HG03354 (cell line): ENCODE data around the gene BAK1.

Experiments used
- ATAC-seq: cut with Tn5 transposase; IDR thresholded peaks from one replicate; pipeline ENCODE4 v1.9.1; 2021; ENCODE audit warnings: mild to moderate bottlenecking; ENCODE audit not compliant: unreplicated experiment, poor library complexity, severe bottlenecking

Gene BAK1

GRCh38 chr6:33589731-33590530 lies 9.9 kb upstream of the BAK1 start:
- peak; percentile 47 for ATAC-seq

- ATAC-seq = no peak
These were observed 9.3 kb upstream of the BAK1 start for GRCh38 chr6:33589392-33589730.

DNA sequence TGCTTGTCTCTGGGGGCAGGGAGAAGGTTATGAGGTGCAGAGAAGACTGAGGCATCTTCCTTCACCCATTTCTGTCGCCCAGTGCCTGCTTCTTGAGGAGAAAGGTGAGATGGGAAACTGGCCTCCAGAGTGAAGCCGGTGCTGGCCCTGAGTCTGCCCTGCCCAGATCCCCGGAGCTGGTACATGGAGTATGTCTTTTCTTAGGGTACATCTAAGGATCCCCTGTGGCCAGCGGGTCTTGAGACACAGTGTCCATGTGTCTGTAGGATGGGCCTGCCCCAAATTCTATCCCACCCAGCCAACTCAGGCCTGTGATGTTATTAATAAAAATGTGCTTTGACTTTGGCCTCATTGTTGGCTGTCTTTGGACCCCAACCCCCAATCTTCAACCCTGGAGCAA lies 8.8 kb upstream of the BAK1 start:
- no peak for ATAC-seq

DNA sequence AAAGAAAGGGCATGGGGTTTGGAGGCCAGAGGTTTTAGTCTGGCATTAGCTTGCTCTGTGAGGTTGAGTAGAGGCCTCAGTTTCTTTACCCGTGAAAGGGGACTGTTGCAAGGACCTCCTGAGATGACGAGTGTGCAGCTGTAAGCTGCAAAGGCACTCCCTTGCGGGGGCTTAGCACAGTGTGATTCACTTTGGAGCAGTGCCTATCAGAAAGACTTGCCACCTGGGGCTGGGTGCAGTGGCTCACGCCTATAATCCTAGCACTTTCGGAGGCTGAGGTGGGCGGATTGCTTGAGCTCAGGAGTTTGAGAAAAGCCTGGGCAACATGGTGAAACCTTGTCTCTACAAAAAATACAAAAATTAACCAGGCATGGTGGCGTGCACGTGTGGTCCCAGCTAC lies 7.5 kb upstream of the BAK1 start:
- no peak for ATAC-seq

- ATAC-seq = no peak
These were observed 6.1 kb upstream of the BAK1 start for GRCh38 chr6:33586108-33586640.

DNA sequence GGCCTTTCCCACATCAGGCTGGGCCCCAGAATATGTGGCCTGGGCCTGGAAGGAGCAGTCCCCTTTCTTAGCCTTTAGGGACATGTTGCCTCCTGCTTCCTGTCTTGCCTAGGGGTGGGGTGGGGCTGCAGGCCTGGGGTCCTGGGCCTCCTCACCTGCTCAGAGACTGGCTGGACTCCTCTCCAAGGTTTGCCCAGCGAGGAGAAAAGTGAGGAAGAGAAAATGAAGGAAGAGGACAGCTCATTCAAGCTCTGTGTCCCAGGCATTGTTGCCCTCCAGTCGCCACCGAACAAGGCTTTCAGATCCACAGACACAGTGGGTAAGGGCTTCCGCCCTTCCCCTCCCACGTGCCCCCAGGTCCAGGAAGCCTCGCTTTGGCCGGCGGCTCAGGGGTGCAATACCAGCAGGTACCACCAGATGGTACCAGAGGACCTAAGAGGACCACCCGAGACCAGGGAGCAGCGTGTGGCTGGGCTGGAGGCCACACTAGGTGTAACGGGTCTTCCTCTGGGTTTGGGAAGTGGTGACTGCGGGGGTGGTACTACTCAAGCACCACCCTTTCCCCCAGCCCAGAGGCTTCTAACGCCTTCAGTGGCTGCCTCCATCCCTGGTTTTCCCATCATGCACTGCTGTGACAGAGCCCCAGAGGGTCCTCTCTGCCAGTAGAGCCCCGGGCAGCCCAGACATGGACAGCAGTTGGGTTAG lies 5.5 kb upstream of the BAK1 start:
- peak; percentile 56 for ATAC-seq

DNA sequence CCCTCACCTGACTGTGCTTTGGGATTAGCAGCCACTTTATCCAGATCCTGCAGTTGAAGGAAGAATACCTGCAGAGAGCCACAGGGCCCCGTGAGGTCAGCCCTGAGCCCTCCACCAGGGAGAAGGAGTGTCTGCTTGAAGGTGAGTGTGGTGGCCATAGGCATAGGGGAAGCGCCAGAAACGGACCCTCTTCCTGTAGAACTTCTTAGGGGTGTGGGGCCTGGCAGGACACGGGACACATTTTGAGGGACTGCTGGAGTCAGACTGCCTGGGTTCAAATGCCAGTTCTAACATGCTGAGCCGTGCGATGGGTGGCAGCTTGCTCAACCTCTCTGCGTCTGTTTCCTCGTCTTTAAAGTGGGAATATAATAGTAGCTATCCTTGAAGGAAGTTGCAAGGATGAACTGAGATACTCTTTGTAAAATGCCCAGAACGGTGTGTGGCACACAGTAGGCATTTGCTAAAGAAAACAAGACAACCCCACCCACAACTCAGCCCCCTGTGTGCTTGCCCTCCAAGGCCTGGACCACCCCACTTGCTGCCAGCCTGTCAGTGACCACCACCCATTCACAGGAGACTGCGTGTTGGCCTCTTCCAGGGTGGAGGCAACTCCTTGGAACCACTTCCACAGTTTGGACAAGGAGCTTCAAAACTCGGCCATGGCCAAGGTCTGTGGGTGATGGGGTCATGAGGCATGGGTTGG lies 4.8 kb upstream of the BAK1 start:
- no peak for ATAC-seq

GRCh38 chr6:33583591-33584155 lies 3.6 kb upstream of the BAK1 start:
- no peak for ATAC-seq

- ATAC-seq = no peak
These were observed 1.1 kb upstream of the BAK1 start for GRCh38 chr6:33581186-33581585.

DNA sequence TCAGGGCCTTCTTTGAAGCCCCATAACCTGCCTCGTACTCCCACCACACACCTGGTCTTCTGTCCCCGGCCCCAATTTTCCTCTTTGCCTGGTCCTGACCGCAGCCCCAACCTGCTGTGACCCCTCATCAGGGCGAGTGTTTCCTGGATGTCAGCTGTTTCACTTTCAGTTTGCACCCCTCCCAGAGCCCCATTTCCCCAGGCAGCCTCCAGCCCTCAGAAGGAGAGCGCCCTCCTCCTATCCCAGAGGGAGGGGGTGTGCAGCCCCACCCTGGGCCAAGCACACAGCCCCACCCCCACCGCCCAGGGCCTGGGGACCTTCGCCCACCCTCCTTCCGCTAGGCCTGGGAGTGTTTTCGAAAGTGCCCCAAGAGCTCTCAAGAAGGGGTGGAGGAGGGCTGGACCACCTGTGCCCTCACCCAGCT lies 1.5 kb downstream of the BAK1 start:
- no peak for ATAC-seq

- no peak for ATAC-seq
These were observed 1.9 kb downstream of the BAK1 start for GRCh38 chr6:33578164-33578563.

DNA sequence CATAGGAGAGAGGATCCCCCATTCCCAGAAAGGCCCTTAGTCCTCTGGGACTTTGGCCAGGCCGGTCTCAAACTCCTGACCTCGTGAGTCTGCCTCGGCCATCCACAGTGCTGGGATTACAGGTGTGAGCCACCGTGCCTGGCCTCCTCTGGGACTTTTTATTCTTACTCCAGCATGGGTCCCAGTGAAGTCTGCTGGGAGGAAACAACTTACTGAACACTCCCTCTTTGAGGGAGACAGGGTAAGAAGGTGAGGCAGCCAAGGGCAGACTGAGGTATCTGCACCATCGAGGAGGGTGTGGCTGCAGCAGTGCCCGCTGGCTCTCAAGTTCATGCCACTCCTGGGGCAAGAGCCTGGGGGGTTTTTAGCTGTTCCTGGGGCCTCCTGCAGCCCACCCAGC lies 2.4 kb downstream of the BAK1 start:
- ATAC-seq = no peak

DNA sequence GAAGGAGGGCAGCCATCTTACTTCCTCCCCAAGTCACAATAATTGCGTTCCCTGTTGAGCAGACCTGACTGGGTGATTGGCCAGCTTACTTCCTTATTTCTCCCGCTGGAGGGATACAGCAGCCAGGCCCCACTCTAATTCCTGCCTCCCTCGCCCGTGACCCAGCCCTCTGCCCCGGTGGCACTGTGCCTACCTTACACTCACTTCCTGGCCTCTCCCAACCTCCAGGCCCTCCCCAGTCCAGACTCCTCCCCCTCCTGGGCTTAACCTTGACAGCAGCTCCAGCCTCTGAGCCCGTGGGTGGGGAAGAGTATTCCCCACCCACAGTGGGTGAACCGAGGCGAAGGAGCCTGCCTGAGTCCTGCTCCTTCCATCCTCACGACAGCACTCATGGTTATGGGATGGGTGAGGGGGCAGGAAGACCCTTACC lies 3.0 kb downstream of the BAK1 start:
- ATAC-seq = no peak

GRCh38 chr6:33576668-33577067 lies 3.4 kb downstream of the BAK1 start:
- ATAC-seq = no peak

GRCh38 chr6:33575211-33575610 lies 4.9 kb downstream of the BAK1 start:
- ATAC-seq = no peak

GRCh38 chr6:33571637-33572316 lies 8.3 kb downstream of the BAK1 start:
- ATAC-seq = no peak

GRCh38 chr6:33570806-33571636 lies 9.1 kb downstream of the BAK1 start:
- ATAC-seq = peak; percentile 89

DNA sequence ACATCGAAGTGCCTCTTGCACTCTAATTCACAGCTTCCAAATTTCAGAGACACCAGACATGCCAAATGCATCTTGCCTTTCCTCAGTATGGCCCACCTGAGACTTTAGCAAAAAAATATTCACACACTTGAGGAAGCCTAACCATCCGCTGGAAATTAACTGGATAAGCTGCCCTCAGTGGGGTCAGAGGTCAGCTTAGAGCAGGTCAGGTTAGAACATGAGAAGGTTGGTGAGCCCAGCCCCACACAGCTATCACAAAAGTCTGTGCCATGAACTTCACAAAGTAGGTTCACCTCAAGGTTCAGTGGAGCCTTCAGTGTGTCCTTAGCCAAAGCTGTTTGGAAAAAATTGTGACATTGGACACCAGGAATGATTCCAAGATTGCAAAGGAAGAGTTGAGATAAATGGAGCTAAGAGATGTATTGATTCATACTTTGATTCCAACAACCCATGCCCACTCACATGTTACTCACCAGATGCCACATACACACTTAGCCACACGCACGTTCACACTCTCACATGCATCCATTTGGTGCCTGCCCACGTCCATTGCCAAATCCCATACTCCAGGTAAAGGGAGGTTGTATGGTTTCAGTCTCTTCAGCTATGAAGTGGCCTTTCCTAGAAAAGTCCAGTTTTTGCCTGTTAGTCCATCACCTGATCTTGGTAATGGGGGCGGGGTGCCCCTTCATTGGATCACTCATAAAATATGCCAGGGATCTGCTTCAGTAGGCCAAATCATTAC lies 11.1 kb downstream of the BAK1 start:
- no peak for ATAC-seq
